GM12892 (cell line): ENCODE results near the gene PCNX2.

ENCODE experiments used
- POLR2A ChIP-seq: IDR thresholded peaks from 2 replicates; pipeline ENCODE4 v1.6.1; 2011; ENCODE audit warnings: low read depth, low read length, control low read depth
- POLR2AphosphoS5 ChIP-seq: IDR thresholded peaks from 2 replicates; pipeline ENCODE4 v1.6.1; 2011; ENCODE audit warnings: low read depth, low read length, control low read depth

- no peak for TF ChIP-seq POLR2AphosphoS5
- no peak for TF ChIP-seq POLR2A
Observed at GRCh38 chr1:233109096-233109495, 186.4 kb downstream of the PCNX2 start.
